NCI-H510A treated with DMSO at 0.1 percent for 48 hours (cell line): ENCODE data around the gene GOLGA1.

Source experiments
- DNase-seq: peaks from one replicate; lab custom pipeline; 2025; lab: John Stamatoyannopoulos, UW

Gene GOLGA1

DNA sequence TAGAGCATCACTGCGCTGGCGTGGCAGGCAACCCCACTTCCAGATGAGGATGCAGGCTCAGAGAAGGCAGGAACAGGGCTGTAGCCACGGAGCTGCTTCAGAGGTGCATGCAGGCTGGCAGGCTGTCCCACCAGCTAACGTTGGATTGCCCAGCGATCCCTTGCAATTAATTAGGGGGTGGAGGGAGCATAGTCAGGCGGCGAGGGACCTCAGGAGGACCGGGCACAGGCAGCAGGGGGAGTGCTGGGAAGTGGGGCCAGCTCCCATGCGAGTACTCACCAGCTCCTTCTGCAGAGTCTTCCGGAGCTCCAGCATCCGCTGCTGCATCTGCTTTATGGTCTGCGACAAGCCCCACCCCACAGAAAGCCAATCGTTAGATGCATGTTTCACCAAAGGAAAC, 58.7 kb downstream of the GOLGA1 start:
- no peak for DNase-seq

DNA sequence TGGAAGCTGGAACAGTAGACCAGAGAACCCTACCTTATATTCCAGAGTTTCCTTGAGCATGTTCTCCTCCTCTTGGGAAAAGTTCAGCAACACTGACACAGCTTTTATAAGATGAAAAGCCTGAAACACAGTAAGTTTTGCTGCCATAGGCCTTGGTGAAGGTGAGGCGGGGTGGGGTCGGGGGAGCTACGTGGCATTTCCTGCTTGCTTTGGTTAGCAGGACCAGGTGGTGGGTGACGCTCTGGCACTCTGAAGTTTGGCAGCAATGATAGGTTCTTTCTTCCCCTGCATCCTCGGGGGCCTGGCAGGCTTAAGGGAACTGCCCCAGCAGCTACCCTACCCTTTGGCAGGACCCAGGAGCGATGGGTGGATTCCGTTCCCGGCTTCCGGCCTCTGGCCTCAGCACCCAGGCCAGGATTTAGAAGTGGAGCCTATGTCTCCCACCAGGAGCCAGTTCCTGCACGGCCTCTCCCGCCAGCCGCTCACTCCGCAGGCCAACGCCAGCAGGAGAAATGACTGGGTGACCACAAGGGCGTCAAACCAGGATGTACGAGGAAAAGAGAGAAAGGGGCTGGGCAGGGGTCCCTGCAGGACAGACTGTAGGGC, 59.6 kb downstream of the GOLGA1 start:
- DNase-seq: no peak

DNA sequence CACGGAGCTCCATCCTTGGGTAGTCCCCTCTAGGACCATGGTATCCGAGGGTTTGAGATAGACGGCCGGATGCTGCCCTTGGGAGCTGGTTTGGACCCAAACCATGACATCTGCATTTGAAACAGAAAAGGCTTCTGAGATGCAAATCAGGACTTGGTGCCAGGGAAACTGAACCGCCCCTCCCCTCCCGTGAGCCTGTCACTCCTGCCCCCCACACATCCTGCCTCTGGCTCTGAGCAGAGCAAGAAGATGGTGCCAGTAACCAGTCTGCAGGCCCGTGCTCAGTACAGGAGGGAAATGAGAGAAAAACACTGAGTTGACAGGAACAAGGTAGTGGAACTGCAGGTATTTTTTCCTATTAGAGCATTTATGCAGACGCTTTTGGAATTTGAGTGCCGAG, 60.4 kb downstream of the GOLGA1 start:
- no peak for DNase-seq

DNA sequence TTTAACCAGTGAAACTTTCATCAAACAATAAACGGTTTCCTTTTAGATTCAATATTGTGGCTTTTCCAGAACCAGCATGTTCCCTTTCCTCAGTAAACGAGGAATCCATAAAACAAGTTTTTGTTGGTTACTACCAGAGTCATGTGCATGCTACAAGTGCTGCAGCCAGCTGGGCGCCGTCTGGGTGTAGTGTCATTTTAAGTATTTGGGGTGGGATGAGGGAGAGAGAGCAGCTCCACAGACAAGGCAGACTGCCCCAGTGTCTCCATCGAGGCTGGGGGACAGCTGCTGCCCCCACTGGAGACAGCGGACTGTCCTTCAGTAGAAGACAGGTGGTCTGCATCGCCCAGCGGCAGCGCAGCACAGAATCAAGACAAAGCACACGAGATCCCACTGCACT, 61.7 kb downstream of the GOLGA1 start:
- DNase-seq: no peak

DNA sequence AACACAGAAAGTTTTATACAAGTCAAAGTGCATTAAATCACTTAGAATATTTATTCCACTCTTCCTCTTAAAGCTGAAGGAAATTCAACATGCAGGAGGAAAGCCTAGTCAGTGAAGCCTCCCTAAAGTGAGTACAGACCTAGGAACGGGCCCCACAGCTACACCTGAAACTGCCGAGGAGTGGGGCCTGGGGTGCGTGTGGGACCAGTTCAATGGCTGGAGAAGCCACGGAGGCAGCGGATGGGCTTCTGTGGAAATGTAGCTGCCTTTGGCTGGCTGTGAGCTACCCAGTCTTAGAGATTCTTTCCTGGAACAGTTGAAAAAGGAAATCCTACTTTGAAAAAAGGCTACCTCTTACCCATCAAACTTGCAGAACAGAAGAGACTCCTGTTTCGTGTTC, 62.4 kb downstream of the GOLGA1 start:
- no peak for DNase-seq

DNA sequence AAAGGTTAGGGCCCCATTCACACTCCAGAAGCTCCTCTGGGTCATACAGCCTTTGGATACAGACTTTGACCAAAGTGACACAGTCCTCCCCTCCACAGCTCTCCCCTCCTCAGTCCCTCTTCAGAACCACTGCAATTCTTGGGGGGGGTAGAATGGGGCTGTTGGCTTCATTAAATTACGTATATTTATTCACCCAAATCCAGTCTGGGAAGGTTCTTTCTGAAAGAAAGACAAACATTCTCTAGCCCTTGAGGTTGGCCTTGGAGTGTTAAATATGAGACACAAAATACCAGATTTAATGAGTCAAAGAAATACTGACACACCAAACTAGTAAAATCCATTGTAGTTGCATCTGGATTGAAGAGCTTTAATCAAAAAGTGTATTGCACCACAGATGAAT, 62.9 kb downstream of the GOLGA1 start:
- DNase-seq: no peak

DNA sequence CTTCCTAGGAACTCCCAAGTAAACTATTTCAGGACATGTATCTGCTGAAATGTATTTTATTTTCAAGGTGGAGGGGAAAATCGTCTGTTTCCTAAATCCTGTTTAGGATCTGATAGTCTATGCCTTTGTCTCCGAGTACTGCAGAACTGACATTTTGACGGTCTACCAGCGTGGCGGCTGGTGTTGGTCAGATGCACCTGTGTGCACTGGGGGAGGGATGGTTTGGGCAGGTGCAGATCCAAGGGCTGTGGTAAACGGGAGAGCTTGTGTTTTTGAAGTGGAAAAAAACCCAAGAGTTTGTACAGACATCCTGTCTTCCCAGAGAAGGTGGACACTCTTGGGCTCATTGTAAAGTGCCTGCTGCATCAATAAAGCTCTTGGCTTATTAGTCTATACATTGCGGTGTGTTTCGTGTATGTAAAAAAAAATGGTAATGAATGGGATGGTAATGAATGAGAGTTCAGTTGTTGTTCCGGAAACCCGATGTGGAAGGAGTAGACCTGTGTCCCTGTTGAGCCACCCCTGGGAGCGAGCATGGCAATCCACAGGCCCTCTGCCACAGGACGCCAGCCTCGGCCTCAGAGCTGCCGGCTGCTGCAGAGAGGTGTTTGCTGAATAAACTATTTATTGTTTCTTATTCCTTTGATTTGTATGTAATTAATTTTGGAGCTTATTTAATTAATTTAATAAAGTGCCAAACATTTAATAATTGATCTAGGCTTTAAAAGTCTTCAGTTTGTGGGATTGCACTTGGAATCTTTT, 63.7 kb downstream of the GOLGA1 start:
- DNase-seq: peak; percentile 83

DNA sequence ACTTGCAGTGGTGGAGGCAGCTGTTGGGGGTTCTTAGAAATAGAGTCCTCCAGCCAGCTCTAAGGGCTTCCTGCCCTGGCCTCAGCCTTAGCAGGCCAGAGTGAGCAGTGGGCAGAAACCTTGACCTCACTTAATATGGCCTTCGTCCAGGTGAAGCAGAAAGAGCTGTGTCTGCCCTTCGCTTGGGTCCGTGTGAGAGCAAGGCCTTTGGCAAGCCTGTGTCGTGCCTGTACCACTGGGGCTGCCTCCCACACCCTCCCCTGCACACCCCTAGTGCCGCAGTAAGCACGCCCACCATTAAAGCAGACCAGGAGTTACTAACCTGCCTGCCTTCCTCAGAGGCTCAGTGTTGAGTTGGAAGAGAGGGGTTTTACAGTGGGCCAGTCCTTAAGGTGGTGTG, 65.4 kb downstream of the GOLGA1 start:
- DNase-seq: no peak

DNA sequence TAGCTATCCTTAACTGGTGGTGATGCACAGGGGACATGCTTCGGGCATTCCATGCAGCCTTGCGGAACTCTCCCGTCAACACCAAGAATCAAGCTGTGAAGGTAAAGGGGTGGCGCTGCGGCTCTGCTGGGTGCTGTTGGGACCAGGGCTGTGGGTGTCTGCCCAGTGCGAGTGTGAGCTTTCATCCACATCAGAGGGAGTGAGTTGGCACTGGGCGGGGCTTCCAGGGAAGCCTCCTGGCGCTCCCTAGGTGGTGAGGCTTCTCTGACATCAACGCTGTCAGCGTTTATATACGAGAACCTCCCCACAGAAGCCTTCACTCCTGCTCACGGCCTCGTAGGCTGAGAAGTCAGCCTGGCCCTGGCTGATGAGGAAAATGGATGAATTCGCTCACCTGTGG, 67.2 kb downstream of the GOLGA1 start:
- no peak for DNase-seq

DNA sequence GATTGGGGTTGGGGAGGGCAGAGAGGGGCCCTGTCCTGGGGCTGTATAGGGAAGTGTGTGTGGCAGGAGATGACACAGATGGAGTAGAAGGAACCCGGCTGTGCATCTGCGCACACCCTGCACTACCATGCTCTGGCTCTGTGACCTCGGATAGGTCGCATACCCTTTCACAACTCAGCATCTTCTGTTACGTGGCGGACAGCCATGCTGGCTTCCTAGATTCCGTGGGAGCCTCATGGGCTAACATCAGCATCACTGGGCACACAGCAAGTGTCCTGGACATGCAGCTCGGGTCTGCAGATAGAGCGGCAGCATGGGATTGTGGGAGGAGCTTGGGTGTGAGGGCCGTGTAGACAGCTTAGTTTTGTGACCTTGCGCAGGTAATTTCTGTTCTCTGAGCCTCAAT, 69.7 kb downstream of the GOLGA1 start:
- no peak for DNase-seq

DNA sequence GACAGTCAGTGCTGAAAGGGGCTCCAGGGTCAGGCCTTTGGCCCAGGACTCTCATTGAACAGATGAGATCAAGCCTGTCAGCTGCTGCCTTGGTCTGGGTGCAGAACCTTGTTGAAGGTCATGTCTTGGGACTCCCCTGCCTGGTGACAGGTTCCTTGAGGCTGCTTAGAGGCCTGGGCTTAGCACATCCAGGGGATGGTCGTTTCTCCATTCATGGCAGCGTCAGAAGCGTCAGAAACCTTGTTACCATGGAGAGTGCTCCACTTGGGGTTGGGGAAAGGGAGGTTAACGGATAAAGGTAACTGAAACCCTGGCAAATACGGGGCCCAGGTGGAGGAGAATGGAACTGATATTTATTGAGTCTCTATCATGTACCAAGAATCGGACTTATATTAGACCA, 70.2 kb downstream of the GOLGA1 start:
- DNase-seq: no peak

DNA sequence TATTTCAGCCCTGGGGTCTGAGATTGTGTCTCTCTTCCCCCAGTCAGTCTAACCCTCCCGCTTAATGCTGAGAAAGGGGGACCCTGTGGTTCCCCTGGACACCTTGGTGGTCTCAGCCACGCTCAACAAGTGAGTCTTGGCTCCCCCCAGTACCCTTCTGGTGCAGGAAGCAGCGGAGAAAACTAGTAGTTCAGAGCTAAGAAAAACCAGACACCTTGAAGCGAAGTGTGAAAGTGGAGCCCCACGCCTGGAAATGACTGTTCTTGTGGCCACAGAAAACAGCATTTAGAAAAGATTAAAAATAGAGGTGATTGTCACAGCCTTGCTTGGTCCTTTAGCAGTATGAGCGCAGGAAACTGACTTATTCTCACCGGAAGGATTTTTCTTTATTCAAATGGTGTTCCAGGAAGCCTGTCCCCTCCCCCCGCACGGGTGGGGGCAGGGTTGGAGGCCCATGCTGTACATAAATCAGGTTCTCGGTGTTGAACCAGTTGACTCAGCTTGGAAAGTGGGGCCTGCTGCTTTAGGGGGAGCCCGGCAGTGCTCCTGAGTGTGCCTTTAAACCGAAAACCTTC, 70.8 kb downstream of the GOLGA1 start:
- peak; percentile 28 for DNase-seq

DNA sequence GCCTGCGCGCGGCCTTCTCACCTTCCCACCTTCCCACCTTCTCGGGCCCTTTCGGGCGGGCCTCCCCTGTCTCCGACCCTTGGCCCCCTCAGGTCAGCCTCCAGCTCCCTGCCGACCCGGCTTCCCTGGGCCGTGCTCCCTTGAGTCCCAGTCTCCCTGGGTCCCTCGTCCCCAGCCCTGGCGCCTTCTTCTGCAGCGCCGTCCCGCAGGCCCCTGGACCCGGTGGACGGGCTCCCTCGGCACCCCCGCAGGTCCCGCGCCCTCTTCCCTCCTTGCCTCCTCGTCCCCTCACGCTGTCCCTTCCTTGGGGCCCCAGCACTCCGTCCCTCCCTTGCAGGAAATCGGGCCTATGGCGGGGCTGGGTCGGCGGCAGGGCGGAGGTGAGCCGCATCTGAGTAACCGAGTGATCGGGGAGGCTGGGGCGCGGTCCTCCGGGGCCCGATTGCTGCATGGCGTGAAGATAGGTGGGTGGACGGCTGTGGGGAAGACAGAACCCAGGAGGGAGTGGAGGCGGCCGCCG, 71.4 kb downstream of the GOLGA1 start:
- DNase-seq: no peak

DNA sequence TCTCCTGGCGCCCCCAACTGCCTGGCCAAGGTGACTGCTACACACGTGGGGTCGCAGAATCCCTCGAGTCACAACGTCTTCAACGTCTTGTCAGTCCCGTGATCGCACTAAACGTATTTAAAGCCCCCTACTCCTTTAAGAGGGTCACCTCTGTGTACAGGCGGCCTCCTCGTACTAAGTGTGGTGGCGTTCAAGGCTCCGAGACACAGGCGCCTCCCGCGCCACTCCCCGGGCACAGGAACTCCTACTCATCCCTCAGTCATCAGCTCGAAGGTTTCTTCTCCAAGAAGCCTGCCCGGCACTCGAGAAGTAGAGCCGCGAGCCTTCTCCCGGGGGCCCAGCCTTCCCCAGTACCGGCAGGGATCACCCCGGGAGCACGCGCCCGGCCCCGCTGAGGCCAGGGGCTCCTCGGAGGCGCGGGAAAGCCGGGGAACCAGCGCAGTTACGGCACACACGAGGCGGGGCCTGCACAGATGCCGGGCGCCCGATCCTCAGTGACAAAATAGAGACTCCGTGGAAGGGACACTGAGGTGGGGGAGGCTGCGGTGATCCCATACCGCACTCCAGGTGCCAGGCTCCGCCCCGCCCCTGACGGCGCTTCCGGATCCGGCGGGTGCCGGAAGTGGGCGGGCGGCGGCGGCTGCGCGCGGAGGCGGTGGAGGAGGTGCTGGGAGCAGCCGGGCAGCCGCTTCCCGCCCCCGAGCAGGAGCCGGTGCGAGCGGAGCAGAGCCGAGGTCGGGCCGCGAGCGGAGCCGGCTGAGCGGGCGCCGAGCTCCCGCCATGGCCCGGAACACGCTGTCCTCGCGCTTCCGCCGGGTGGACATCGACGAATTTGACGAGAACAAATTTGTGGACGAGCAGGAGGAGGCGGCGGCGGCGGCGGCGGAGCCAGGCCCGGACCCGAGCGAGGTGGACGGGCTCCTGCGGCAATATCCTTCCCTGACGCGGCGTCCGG, 72.1 kb downstream of the GOLGA1 start:
- DNase-seq: peak; percentile 53

DNA sequence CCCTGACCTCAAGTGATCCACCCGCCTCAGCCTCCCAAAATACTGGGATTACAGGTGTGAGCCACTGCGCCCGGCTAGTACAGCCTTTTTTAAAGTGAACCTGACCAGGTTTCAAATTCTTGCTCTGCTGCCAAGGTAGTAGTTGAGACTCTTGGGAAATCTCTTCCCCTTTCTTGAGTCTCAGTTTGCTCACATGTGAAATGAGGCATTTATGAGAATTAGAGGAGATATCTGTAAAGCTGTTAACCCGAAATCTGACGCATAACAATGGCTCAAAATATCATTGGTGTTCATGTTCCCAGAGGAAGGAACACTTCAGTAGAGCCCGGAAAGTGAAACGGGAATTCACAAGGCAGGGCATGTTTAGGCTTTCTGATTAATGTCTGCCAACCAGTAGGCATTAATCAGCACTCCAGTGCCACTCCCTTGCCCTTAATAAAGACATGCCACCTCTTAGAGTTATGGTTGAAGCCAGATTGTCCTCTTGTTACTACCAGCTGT, 77.5 kb downstream of the GOLGA1 start:
- peak; percentile 49 for DNase-seq

DNA sequence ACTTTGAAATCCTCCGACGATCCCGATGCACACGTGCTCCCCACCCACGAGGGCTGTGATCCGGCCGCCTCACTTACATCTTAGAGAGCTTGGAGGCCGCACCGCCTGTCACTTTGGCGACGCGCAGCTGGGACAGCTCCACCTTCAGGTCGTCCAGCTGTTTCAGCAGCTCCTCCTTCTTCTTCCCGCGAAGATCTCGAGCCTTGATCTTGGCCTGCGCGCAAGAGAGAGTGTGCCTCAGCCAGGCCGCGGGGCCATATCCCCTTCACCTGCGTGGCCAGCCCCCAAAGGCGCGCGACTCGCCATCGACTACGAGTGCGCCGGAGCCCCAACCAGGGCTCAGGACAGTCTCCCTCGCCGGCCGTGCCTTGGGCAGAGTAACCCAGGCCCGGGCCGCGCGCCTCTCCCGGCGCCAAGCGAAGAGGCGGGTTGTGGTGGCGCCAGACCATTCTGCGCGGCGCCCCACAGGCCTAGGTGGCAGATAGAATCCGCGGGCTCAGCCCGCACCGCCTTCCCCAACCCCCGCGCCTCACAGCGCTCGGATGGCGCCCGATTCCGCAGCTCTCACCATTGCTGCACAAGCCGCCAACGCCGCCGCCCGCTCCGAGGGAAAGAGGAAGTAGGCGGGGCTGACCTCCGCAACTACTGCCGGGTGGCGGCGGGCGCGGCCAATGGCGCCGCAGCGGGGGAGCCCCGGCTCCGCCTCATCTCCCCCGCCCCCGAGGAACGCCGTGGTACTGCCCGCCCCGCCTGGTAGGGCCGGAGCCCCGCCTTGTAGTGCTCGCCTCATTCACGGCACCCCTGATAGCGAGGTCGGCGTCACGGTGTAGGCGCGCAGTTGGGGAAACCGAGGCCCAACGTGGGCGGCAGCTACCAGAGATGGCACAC, 79.3 kb downstream of the GOLGA1 start, which contains the start of the genes ARPC5L and RPL35:
TSS of gene ARPC5L (plus strand) at position 789 of the 888 bp plus-strand sequence. CDS start 7,161 bp downstream, outside the sequence.
TSS of gene RPL35 (minus strand) at position 616 of the 888 bp plus-strand sequence. CDS start at position 571, 45 bp downstream.
- DNase-seq: peak; percentile 97

DNA sequence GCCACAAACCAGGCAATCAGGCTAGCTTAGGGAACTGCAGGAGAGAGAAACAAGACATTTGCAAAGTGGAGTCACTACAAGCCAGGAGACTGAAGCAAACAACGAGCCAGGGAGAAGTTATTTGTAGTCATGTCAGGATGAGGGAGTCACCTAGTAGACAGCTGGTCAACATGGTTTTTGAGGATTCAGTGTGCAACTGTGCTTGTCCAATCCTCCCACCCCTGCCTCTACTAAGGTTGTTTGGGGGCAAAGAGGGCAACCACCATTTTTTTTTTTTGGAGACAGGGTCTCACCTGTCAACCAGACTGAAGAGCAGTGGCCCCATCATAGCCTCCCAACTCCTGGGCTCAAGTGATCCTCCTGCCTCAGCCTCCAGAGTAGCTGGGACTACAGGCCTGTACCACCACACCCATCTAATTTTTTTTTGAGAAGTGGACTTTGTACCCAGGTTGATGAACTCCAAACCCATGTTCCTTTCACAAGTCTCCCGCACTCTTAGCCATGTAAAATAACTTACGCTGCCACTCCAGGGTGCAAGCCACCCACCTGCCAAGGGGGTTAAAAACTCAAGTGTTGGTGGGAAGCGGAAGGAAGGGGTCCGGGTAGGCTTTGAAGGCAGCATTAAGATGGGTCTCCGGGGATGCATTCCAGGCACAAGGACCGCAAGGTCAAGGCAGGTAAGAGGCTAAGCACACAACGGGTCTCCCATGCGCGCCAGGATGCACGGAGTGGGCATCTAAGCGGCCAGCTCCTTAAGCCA, 80.1 kb downstream of the GOLGA1 start:
- DNase-seq: no peak

DNA sequence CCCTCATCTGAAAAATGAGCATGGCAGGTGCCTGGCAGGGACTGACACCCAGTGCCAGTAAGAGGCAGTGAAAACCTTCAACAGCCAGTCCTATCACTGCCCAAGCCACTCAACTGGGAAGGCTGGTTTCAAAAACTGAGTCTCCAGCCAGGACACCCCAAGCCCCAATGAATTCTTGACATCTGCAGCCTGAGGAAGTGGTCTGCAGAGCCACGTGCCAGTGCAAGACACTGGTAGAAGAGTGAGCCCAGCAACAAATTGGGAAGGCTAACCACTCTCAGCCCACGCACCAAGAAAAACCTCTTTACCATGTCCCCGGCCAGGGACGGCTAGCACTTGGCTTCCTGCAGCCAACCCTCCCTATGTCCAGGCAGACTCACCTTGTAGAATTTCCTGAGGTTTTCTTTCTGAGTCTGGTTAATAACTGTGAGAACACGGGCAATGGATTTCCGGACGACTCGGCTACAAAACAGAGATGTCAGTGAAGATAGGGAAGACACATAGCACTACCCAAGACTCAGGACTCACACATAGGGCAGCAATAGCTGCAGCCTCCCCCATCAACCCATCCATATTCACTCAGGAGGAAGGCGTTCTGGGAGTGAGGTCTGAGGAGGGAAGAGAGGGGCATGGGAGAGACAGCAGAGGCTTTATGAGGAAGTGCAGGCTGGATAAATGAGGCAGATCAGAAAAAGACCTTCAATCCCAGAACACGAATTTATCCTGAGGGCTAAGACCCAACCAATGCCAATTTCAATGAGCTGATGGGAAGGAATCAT, 80.9 kb downstream of the GOLGA1 start:
- no peak for DNase-seq
